ENCODE data around the gene PNKP.
"Not testable (repeated sequence)": the region's sequence is repeated elsewhere in the genome, so short reads cannot be mapped to it uniquely, and the experiment has no call there.

PNKP gene

DNA sequence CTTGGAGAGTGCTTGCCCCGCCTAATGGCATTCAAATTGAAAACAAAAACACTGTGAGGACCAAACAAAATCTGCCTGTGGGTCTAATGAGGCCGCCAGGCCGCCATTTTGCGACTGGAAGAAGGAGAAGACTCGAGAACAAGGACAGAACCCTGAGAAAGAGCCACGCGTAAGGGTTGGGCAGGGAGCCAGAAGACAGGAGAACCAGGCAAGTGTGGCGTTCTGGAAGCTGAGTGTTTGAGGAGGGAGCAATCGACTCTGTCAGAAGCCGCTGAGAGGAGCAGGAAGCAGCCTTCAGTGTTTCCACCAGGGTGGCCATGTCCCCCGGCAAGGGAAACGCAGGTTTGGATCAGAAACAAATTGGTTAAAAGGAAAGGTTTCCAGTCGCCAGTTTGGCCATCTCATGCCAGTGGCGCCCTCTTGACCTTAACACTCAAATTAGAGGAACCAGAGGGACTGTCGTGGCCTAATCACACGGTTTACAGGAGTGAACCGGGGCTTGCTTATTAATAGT is 26.6 kb downstream of the PNKP start:
- DNase-seq, result no peak

DNA sequence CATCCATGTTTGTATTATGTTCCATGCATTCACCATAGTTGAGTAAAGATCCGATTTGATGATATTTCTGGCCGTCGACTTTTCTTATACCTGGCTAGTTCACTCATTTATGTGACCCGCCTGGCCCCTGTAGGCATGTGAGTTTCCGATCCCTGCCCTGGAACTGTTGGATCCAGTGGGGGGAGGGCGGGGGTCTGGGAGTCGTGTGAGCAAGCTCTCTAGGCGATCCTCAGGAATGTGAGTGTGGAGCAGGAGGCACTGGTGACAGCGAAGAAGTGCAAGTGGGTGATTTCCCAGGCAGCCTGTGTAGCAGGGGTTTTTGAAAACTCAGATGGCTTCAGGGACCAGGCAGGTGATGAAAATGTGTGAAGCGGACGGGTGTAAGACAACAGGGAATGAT is 27.1 kb downstream of the PNKP start:
- no peak for DNase-seq

DNA sequence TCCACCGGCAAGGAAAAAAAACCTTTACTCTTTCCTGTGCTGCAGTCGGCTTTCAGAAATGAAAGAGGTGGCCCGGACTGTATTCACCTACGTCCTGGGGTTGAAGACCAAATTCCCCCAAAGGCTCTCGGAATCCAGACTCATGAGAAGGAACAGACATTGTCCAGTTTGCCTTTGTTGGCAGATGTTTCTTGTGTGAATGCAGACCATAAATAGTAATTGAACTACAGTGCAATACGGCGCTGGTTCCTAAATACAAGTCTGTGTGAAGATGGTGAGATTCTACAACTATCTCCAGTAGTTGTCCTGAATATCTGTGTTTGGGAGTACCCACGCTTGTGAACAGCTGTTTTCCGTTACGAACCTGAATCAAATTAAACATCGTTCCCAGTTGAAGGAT is 27.7 kb downstream of the PNKP start:
- DNase-seq, result no peak

- DNase-seq, result no peak
Observed at GRCh38 chr19:49838885-49839588, 28.3 kb downstream of the PNKP start.

DNA sequence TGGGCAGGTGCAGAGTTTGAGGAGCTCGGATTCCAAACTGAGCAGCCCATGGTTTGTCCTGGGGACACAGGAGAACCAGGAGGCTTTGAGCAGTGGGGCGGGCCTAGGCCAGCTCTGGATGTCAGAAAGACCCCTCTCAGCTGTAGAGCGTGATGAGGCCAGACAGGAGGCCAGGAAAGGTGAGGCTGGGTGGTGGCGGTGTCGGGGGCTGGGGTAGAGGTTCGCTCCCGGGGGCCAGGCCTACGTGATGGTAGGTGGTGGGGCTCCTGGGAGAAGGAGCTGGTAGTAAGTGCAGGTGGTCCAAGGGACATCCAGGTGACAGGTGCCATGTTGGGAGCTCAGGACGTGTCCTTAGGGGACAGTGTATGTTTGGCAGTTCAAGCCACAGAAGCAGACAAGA is 30.0 kb downstream of the PNKP start:
- no peak for DNase-seq

- DNase-seq, result no peak
Observed at GRCh38 chr19:49837009-49837310, 30.4 kb downstream of the PNKP start.

DNA sequence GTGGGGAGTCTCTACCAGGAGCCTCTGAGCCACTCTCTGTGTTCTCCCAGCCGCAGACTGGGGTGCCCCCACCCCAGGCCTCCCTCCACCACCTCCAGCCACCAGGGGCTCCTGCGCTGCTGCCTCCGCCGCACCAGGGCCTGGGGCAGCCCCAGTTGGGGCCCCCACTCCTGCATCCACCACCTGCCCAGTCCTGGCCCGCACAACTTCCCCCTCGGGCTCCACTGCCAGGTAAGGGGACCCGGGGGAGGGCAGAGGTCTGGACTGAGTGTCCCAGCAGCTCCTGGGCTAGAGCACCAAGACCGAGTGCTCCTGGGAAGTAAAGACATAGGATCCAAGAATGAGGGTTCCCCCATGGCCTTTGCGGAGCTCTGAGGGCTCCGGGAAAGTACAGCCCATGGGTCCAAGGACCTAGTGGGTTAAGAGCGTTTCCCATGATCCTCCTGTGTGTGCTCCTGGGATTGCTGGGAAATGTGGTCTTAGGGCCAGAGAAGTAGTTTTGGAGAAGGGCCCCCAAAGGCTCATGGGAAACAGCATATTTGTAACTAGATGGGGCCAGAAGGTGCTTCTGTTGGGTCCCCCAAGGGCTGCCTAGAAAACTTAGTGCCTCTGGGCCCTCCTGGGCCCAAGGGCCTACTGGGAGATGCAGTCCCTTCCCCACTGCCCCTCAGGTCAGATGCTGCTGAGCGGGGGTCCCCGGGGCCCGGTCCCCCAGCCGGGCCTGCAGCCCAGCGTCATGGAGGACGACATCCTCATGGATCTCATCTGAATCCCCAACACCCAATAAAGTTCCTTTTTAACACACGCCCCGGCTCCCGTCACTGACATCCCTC is 31.0 kb downstream of the PNKP start:
- no peak for DNase-seq

DNA sequence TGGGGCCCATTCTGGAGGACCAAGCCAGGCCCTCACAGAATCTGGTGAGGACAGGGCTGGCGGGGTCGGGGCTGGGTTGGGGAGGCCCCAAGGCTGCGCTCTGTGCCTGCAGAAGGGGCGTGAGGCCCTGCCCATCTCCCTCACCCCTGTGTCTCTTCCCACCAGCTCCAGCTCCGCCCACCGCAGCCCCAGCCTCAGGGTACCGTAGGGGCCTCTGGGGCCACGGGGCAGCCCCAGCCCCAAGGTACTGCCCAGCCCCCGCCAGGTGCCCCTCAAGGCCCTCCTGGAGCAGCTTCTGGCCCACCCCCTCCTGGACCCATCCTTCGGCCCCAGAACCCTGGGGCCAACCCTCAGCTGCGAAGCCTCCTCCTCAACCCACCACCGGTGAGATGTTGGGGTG is 31.8 kb downstream of the PNKP start:
- DNase-seq, result no peak

DNA sequence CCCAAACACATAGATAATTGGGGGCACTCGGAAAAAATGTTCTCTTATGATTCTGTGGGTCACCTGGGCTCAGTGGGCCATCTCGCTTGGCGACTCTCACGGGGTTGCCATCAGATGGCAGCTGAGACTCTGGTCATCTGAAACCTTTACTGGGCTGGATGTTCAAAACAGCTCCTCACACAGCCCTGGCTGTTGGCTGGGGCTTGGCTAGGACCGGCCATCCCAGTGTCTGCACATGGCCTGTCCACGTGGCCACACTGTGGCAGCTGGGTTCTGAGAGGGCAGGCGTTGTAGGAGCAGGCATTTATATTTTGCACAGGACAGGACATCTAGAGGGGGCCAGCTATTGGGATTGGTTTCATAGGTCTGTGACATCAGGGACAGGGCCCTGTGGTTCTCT is 33.8 kb downstream of the PNKP start:
- DNase-seq, result no peak

GRCh38 chr19:49832556-49832955 is 34.8 kb downstream of the PNKP start:
- no peak for DNase-seq

- DNase-seq, result no peak
Observed at GRCh38 chr19:49831592-49831991, 35.8 kb downstream of the PNKP start.

DNA sequence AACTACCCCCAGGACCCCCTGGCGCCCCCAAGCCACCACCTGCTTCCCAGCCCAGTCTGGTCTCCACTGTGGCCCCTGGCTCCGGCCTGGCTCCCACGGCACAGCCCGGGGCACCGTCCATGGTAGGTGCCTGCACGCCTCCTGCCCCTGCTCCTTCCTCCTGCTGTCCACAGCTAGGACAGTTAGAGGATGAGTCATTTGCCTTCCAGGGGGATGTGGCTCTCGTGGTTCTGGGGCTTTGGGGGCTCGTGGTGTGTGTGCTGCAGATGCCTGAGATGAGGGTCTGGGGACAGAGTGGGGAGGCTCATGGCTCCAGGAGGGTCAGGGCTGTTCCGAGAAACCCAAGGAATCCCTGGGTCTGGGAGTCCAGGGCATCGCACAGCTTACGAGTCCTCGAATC is 36.6 kb downstream of the PNKP start:
- DNase-seq, result no peak

- DNase-seq, result no peak
Observed at GRCh38 chr19:49829721-49830120, 37.7 kb downstream of the PNKP start.

- no peak for DNase-seq
Observed at GRCh38 chr19:49829200-49829599, 38.2 kb downstream of the PNKP start.

- no peak for DNase-seq
Observed at GRCh38 chr19:49827034-49827433, 40.3 kb downstream of the PNKP start.

DNA sequence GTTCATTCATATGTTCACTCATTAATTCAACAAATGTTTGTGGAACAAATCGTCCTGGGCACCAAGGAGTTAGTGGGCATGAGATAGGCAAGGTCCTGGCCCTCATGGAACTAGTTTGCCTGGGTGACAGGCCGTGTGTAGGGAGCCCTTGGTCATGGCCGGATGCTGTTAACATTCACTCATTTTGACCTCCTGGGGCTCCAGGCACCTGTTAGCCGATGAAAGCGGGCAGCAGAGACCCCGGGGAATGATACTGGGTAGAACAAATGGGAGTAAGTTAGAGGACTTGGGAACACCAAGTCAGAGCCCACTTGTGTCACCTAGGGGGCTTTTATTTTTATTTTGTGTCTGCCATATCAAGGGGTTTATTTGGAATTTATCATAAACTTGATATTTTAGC is 42.7 kb downstream of the PNKP start:
- no peak for DNase-seq

DNA sequence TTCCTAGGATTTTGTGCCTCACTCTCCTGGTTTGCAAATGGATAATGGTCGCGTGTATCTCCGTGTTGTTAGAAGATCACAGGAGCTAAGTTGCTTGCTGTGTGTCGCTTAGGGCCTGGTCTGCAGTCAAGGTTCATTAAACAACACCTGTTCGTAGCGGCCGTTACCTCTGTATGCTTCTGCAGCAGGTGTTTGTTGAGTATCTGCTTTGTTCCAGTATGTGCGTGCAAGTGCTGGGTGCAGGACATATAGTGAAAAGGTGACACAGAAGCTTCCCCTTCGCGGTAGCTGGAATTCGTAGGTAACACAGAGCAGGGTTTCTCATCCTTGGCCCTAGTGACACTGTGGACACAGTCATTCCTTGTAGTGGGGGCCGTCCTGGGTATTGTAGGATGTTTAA is 43.9 kb downstream of the PNKP start:
- DNase-seq, result peak; percentile 95

GRCh38 chr19:49820125-49820524 is 47.3 kb downstream of the PNKP start:
- DNase-seq, result peak; percentile 77

- DNase-seq, result not testable (repeated sequence)
Observed at GRCh38 chr19:49819452-49820115, 47.8 kb downstream of the PNKP start.

GRCh38 chr19:49818649-49819370 is 48.6 kb downstream of the PNKP start:
- DNase-seq, result no peak

DNA sequence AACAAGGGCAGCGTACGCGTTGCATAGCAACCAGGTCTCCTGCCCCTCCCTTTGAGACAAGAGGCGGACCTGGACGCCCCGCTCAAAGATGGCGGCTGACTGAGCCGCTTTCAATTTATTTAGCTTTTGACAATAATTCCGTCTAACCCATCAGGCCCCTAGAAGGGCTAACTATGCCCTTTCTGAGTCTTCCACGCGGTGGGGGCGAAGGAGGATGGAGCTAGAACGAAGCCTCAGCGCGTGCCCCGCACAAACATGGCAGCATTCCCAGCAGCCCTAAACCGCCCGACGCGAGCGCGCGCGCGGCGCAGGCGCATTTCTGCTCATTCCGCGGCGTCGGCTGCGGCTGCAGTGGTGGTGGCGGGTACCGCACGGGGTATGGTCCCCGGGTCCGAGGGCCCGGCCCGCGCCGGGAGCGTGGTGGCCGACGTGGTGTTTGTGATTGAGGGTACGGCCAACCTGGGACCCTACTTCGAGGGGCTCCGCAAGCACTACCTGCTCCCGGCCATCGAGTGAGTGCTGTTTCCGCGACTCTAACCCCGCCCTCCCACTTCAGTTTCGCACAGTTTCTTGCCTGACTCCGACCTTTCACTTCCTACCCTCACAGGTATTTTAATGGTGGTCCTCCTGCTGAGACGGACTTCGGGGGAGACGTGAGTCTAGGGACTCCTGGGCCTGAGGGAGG is 49.3 kb downstream of the PNKP start, which contains the start of gene MED25:
Gene MED25, plus strand, starts transcription at position 326 of the 685 bp plus-strand sequence. Its CDS starts 53 bp downstream, at position 379.
- DNase-seq, result peak; percentile 72

DNA sequence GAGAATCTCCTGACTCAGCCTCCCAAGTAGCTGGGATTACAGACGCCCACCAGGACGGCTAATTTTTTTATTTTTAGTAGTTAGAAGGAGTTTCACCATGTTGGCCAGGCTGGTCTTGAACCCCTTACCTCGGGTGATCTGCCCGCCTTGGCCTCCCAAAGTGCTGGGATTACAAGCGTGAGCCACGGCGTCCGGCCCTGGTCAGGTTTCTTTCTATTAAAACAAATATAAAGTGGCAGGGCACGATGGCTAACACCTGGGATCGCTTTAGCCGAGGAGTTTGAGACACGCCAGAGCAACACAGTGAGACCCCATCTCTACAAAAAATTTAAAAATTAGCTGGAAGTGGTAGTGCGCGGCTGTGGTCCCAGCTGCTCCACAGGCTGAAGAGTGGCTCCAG is 50.8 kb downstream of the PNKP start:
- DNase-seq, result no peak

All from NCI-H2029 treated with DMSO at 0.1 percent for 48 hours (cell line).